Measurements from ENCODE around the gene TBC1D9. TPM values are rescaled to one million over a fixed set of nuclear protein-coding genes. Genes with fewer than 3 reads are reported as not detected.

The TBC1D9 gene
- total and polyA plus RNA-seq, 2 experiments from 2014 or later, result 4.4 to 14.4 TPM

DNA sequence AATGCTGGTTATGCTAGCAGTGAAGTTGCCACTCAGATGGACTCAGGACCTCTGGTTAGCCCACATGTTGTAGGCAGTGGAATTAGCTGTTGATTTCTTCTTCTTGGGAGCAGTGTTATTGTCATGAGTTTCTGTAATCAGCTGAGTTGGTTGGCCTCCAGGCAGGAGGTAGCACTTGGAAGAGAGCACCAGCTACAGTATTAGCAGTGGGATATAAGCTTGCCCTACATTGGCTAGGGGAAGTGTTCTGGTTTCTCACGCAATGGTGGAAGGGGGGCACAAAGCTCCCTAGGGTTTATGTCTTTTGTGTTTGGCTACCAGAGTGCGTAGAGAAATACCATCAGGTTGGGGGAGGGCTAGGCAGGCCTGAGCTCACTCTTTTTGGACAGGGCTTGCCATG, 153.5 kb downstream of the TBC1D9 start:
- Histone ChIP-seq H4K20me1 (ENCODE audit: insufficient read depth) (no peaks in the 10 kb centered on the region), H3K27me3 (replicated peaks; ENCODE audit: insufficient read depth) (peaks cover 41% of the 10 kb centered on the region), H3K36me3 (ENCODE audit: low read depth) (no peaks in the 10 kb centered on the region), H3K9ac (no peak overlapping the region), H3K4me1 (ENCODE audit: insufficient read depth) (no peaks in the 10 kb centered on the region), H3F3A (ENCODE audit: insufficient read depth) (no peaks in the 10 kb centered on the region), H3K9me3 (ENCODE audit: low read depth) (no peaks in the 10 kb centered on the region), H3K79me2 (ENCODE audit: insufficient read depth) (no peaks in the 10 kb centered on the region), H3K4me3 (no peak overlapping the region), H3K4me2 (ENCODE audit: unreplicated experiment) (no peak overlapping the region), H2AFZ (no peak overlapping the region), H3K27ac (no peak overlapping the region), H3K9me2 (ENCODE audit: insufficient read depth) (no peaks in the 10 kb centered on the region)
- TF ChIP-seq EZH2 (IDR thresholded peaks at IDR 0.05; ENCODE audit: insufficient read depth, poor library complexity, severe bottlenecking), result no peak
- TF ChIP-seq EZH2phosphoT487 (IDR thresholded peaks at IDR 0.05; ENCODE audit: insufficient read depth, low read depth), result no peak
- DNase-seq, result no peak
- WGBS, 2 experiments (ENCODE audit: low coverage in 1 of 2, low lambda C conversion rate in 2 of 2, missing lambda C conversion rate in 2 of 2), result 39 to 44% methylated on average over 2 of the region's 2 CpGs
- in situ Hi-C loops (cut with MboI), result loop anchor here (25.0 kb wide), 1 partner anchor 240 kb away; the partner anchor contains the start of gene SCOC

DNA sequence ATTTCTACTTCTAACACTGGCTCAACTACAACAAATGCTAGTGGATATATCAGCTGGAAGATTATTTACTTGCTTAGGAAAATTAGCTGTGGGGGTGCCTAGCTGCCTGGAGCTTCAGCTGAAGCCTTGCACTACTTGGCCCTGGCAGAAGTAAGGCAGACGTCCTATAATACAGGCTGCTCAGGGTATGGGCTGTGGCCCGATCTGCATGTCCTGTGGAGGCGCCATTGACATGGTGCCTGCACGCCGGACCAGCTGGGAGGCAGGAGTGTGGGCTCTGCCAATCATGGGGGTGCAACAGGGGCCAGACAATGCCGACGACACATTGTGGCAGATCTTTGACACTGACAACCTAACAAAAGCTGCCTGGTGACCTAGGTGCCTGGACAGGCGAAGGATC, 155.8 kb downstream of the TBC1D9 start:
- no peak overlapping the region for H2AFZ ChIP-seq
- 55 to 60% methylated on average over 8 of the region's 8 CpGs for WGBS, 2 experiments (ENCODE audit: low coverage in 1 of 2, low lambda C conversion rate in 2 of 2, missing lambda C conversion rate in 2 of 2)

DNA sequence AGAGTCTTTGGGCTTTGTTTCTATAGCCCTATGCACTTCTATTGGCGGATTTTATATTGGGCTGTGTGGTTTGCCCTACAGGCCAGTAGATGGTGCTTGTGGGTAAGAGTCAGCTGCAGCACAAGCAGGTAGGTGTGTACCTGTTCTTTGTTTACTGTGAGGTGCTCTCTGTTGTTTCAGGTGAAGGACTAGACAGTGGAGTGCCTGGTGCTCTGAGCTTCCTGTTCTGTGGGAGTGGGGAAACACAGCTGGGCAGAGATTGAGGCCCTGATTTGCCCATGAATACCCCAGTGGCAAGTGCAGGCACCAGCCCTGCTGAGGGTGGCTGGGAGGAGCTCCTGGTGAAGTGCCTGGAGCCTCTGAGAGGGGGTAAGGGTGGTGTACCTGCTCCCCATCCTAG, 161.1 kb downstream of the TBC1D9 start:
- Histone ChIP-seq H3K4me2 (ENCODE audit: unreplicated experiment) (no peak overlapping the region), H3F3A (ENCODE audit: insufficient read depth) (no peaks in the 10 kb centered on the region), H3K9me3 (ENCODE audit: low read depth) (no peaks in the 10 kb centered on the region), H3K9me2 (ENCODE audit: insufficient read depth) (no peaks in the 10 kb centered on the region), H4K20me1 (ENCODE audit: insufficient read depth) (no peaks in the 10 kb centered on the region), H3K36me3 (ENCODE audit: low read depth) (no peaks in the 10 kb centered on the region), H3K79me2 (ENCODE audit: insufficient read depth) (no peaks in the 10 kb centered on the region), H3K27me3 (replicated peaks; ENCODE audit: insufficient read depth) (peaks cover 52% of the 10 kb centered on the region), H3K4me1 (ENCODE audit: insufficient read depth) (no peaks in the 10 kb centered on the region), H3K27ac (no peak overlapping the region), H3K9ac (no peak overlapping the region), H2AFZ (no peak overlapping the region), H3K4me3 (no peak overlapping the region)
- TF ChIP-seq EZH2 (IDR thresholded peaks at IDR 0.05; ENCODE audit: insufficient read depth, poor library complexity, severe bottlenecking) (no peak), EZH2phosphoT487 (IDR thresholded peaks at IDR 0.05; ENCODE audit: insufficient read depth, low read depth) (no peak)
- in situ Hi-C loops (cut with MboI), result no loop called here
- 0 to 9% methylated on average over 1 of the region's 1 CpG for WGBS, 2 experiments (ENCODE audit: low coverage in 1 of 2, low lambda C conversion rate in 2 of 2, missing lambda C conversion rate in 2 of 2)
- DNase-seq, result peak; percentile 37

More for the DNA sequence above, 155.8 kb downstream of the TBC1D9 start:
- no peak overlapping the region for H3K4me2 ChIP-seq (ENCODE audit: unreplicated experiment)
- H3K4me1 ChIP-seq (ENCODE audit: insufficient read depth), result no peaks in the 10 kb centered on the region
- no peak for DNase-seq
- no peaks in the 10 kb centered on the region for H3K9me2 ChIP-seq (ENCODE audit: insufficient read depth)
- no peak overlapping the region for H3K4me3 ChIP-seq
- no peak overlapping the region for H3K9ac ChIP-seq
- H3K9me3 ChIP-seq (ENCODE audit: low read depth), result no peaks in the 10 kb centered on the region
- TF ChIP-seq EZH2phosphoT487 (IDR thresholded peaks at IDR 0.05; ENCODE audit: insufficient read depth, low read depth) (no peak), EZH2 (IDR thresholded peaks at IDR 0.05; ENCODE audit: insufficient read depth, poor library complexity, severe bottlenecking) (no peak)
- H3K27me3 ChIP-seq (replicated peaks; ENCODE audit: insufficient read depth), result peaks cover 37% of the 10 kb centered on the region
- H3K27ac ChIP-seq, result no peak overlapping the region
- H3F3A ChIP-seq (ENCODE audit: insufficient read depth), result no peaks in the 10 kb centered on the region
- no peaks in the 10 kb centered on the region for H4K20me1 ChIP-seq (ENCODE audit: insufficient read depth)
- no peaks in the 10 kb centered on the region for H3K79me2 ChIP-seq (ENCODE audit: insufficient read depth)
- no peaks in the 10 kb centered on the region for H3K36me3 ChIP-seq (ENCODE audit: low read depth)
- in situ Hi-C loops (cut with MboI), result loop anchor here (25.0 kb wide), 1 partner anchor 238 kb away; the partner anchor contains the start of gene SCOC

DNA sequence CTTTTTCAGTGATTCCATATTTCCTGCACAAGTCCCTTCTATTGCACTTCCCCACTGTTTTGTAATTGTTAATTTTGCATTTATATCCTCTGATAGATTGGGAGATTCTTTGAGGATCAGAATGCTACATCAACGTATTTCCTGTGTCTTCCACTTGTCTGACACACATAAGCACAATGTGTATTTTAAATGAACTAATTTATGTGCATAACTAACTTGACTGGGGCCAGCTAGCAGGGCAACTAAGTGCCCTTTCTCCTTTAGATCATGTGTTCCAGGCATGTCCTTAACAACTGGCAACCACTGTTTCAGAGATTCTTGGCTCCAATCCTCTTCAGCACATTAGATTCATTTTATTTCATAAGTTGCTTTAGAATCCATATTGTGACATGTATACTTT, 171.7 kb downstream of the TBC1D9 start:
- H3K9me3 ChIP-seq (ENCODE audit: low read depth), result no peaks in the 10 kb centered on the region
- no peaks in the 10 kb centered on the region for H3K4me1 ChIP-seq (ENCODE audit: insufficient read depth)
- no peak overlapping the region for H3K4me2 ChIP-seq (ENCODE audit: unreplicated experiment)
- no peaks in the 10 kb centered on the region for H3K9me2 ChIP-seq (ENCODE audit: insufficient read depth)
- no peak overlapping the region for H2AFZ ChIP-seq
- 13 to 20% methylated on average over 1 of the region's 1 CpG for WGBS, 2 experiments (ENCODE audit: low coverage in 1 of 2, low lambda C conversion rate in 2 of 2, missing lambda C conversion rate in 2 of 2)
- H3K9ac ChIP-seq, result no peak overlapping the region
- no peak for DNase-seq
- no peaks in the 10 kb centered on the region for H3K79me2 ChIP-seq (ENCODE audit: insufficient read depth)
- peaks cover 45% of the 10 kb centered on the region for H3K27me3 ChIP-seq (replicated peaks; ENCODE audit: insufficient read depth)
- no peak overlapping the region for H3K4me3 ChIP-seq
- no peak overlapping the region for H3K27ac ChIP-seq
- no peaks in the 10 kb centered on the region; the same call in 1 of the 2 replicates for H4K20me1 ChIP-seq (ENCODE audit: insufficient read depth)
- TF ChIP-seq EZH2 (IDR thresholded peaks at IDR 0.05; ENCODE audit: insufficient read depth, poor library complexity, severe bottlenecking), result no peak
- TF ChIP-seq EZH2phosphoT487 (IDR thresholded peaks at IDR 0.05; ENCODE audit: insufficient read depth, low read depth), result no peak
- in situ Hi-C loops (cut with MboI), result no loop called here
- H3F3A ChIP-seq (ENCODE audit: insufficient read depth), result no peaks in the 10 kb centered on the region
- no peaks in the 10 kb centered on the region for H3K36me3 ChIP-seq (ENCODE audit: low read depth)

DNA sequence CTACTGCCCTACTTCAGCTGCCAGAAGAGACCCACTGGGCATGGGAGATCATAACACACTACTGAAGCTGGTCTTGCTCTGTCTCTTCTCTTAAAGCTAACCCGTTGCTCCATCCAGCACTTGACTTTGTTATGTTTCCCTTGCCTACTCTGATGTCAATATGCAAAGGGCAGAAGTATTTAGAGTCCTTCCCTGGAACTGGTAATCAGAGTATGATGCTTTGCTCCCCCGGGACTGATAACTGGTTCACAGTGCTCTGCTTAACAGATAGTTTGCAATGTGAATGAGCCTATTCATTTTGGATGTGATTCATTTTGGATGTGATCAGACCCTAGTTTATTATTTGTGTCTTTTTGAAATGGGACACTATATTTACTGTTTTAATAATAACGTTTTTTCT, 175.1 kb downstream of the TBC1D9 start:
- H3K9ac ChIP-seq, result no peak overlapping the region
- no peak for TF ChIP-seq EZH2 (IDR thresholded peaks at IDR 0.05; ENCODE audit: insufficient read depth, poor library complexity, severe bottlenecking)
- no peak for TF ChIP-seq EZH2phosphoT487 (IDR thresholded peaks at IDR 0.05; ENCODE audit: insufficient read depth, low read depth)

More for the DNA sequence above, 175.1 kb downstream of the TBC1D9 start:
- Histone ChIP-seq H3K27ac (no peak overlapping the region), H2AFZ (no peak overlapping the region), H3K36me3 (ENCODE audit: low read depth) (no peaks in the 10 kb centered on the region), H3K9me3 (ENCODE audit: low read depth) (no peaks in the 10 kb centered on the region), H3K27me3 (replicated peaks; ENCODE audit: insufficient read depth) (peaks cover 63% of the 10 kb centered on the region), H3F3A (ENCODE audit: insufficient read depth) (no peaks in the 10 kb centered on the region), H3K9me2 (ENCODE audit: insufficient read depth) (no peaks in the 10 kb centered on the region), H3K4me3 (no peak overlapping the region), H3K4me2 (ENCODE audit: unreplicated experiment) (no peak overlapping the region), H3K79me2 (ENCODE audit: insufficient read depth) (no peaks in the 10 kb centered on the region), H3K4me1 (ENCODE audit: insufficient read depth) (no peaks in the 10 kb centered on the region), H4K20me1 (ENCODE audit: insufficient read depth) (no peaks in the 10 kb centered on the region; the same call in 1 of the 2 replicates)
- in situ Hi-C loops (cut with MboI), result no loop called here
- 34 to 43% methylated on average over 3 of the region's 3 CpGs for WGBS, 2 experiments (ENCODE audit: low coverage in 1 of 2, low lambda C conversion rate in 2 of 2, missing lambda C conversion rate in 2 of 2)
- peak; percentile 6 for DNase-seq

Measured in GM23248 (cell line).